Skeletal muscle satellite cell (primary cell): Measurements from ENCODE around the gene MINK1.
"Not testable (repeated sequence)": the region's sequence is repeated elsewhere in the genome, so short reads cannot be mapped to it uniquely, and the experiment has no call there.

Experiments used
- H3K27me3 ChIP-seq: 2 replicates; pipeline ENCODE4 v1.7.0; 2013; ENCODE audit warnings: low read length; ENCODE audit not compliant: control insufficient read depth, insufficient read depth
- H3K36me3 ChIP-seq: 2 replicates; pipeline ENCODE4 v1.7.0; 2013; ENCODE audit warnings: mild to moderate bottlenecking, control low read depth, low read length; ENCODE audit not compliant: insufficient read depth
- H3K4me1 ChIP-seq: 2 replicates; pipeline ENCODE4 v1.7.0; 2013; ENCODE audit warnings: low read length; ENCODE audit not compliant: control insufficient read depth, insufficient read depth
- H3K4me2 ChIP-seq: 2 replicates; pipeline ENCODE4 v1.7.0; 2013; ENCODE audit warnings: mild to moderate bottlenecking, low read length
- H3K4me3 ChIP-seq: 2 replicates; pipeline ENCODE4 v1.7.0; 2013; ENCODE audit warnings: low read length
- H3K9ac ChIP-seq: 2 replicates; pipeline ENCODE4 v1.7.0; 2013; ENCODE audit warnings: mild to moderate bottlenecking, low read depth, low read length, moderate library complexity
- H3K9me3 ChIP-seq: replicated peaks from 2 replicates; pipeline ENCODE4 v1.7.0; 2013; ENCODE audit warnings: mild to moderate bottlenecking, control low read depth, low read length

MINK1 gene

DNA sequence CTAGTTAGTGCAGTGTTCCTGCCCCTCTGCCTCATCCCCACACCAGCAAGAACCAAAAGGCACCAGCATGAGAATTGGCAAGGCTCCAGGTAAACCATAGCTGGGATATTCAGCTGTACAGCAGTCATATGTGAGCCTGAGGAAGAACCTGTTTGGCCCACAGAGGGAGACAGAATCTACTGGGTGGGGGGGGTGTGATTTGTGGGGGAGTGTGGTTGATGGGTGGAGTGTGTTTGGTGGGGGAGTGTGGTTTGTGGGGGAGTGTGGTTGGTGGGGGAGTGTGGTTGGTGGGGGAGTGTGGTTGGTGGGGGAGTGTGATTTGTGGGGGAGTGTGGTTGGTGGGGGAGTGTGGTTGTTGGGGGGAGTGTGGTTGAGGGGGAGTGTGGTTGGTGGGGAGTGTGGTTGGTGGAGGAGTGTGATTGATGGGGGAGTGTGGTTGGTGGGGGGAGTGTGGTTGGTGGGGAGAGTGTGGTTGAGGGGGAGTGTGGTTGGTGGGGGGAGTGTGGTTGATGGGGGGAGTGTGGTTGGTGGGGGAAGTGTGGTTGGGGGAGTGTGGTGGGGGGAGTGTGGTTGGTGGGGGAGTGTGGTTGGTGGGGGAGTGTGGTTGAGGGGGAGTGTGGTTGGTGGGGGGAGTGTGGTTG is 19.5 kb downstream of the MINK1 start:
- Histone ChIP-seq H3K4me3 (no peak overlapping the region), H3K4me2 (no peak overlapping the region), H3K36me3 (peaks cover 6% of the 10 kb centered on the region), H3K9me3 (no peaks in the 10 kb centered on the region), H3K27me3 (no peaks in the 10 kb centered on the region), H3K9ac (no peak overlapping the region), H3K4me1 (peaks cover 6% of the 10 kb centered on the region)

DNA sequence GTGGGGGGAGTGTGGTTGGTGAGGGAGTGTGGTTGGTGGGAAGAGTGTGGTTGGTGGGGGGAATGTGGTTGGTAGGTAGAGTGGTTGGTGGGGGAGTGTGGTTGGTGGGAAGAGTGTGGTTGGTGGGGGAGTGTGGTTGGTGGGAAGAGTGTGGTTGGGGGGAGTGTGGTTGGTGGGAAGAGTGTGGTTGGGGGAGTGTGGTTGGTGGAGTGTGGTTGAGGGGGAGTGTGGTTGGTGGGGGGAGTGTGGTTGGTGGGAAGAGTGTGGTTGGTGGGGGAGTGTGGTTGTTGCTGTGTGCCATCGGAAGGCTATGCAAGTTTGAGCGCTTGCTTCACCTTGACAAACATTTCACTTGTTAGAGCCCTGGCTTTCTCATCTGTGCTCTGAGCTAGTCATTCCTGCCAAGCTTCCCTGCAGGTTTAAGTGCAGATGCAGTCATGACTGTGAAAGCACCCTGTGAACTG is 20.1 kb downstream of the MINK1 start:
- peaks cover 6% of the 10 kb centered on the region for H3K36me3 ChIP-seq
- H3K4me1 ChIP-seq, result peaks cover 12% of the 10 kb centered on the region
- H3K27me3 ChIP-seq, result no peaks in the 10 kb centered on the region
- no peaks in the 10 kb centered on the region for H3K9me3 ChIP-seq
- H3K9ac ChIP-seq, result no peak overlapping the region
- H3K4me2 ChIP-seq, result no peak overlapping the region
- H3K4me3 ChIP-seq, result no peak overlapping the region

DNA sequence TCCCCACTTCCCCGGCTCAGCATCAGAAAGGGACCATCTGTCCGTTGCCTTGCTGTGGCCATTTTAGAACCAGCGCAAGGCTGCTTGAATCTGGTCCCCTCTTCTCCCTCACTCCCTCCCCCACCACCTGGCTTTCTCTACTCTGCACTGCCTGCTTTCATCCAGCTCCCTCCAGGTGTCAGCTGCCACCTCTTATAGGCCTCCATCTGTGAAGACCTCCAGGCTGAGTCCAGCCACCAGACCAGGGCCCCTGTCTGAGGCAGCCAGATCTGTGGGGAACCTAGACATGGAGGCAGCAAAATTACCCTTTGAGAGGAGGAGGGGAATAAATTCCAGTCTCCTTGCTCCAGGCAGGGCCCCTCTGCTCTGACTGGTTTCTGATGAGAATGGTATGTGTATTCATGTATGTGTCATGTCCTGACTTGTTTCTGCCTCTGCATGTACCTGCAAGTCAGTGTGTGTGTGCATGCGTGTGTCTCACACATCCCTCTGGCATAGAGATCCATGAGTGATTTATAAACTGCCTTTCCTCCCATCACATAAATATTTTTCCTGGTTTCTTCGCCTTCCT is 21.1 kb downstream of the MINK1 start:
- Histone ChIP-seq H3K4me3 (no peak overlapping the region), H3K36me3 (peaks cover 6% of the 10 kb centered on the region), H3K4me1 (peaks cover 20% of the 10 kb centered on the region), H3K27me3 (no peaks in the 10 kb centered on the region), H3K9me3 (no peaks in the 10 kb centered on the region), H3K9ac (no peak overlapping the region), H3K4me2 (no peak overlapping the region)

DNA sequence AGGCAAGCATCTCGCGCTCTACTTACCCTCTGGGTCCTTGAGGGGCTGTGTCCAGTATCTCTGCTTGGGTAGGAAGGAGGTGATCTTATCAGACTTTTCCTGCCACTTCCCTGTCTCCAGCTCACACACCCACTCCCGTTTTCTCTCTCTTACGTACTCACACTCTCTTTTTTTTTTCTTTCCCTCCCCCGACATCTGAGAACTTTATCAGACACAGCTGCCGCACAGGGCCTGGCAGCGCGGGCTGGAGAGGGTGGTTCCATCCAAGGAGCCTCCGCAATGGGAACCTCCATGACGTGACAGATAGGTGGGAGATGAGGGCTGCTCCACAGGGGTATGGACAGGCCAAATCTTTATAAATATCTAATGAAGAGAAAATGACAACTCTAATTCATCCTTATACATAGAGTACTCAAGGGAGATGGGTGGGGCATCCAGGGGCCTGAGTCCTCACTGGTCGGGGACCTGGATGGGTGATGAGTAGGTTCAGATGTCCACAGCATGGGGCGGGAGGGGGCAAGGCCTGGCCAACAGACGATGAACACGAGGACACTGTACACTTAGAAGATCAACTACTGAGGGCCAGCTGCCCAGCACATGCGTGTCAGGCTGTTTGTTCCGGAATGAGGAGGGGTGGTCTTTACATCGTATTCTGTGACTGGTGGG is 23.3 kb downstream of the MINK1 start:
- Histone ChIP-seq H3K4me1 (peaks cover 20% of the 10 kb centered on the region), H3K9ac (no peak overlapping the region), H3K4me2 (no peak overlapping the region), H3K27me3 (no peaks in the 10 kb centered on the region), H3K4me3 (no peak overlapping the region), H3K9me3 (no peaks in the 10 kb centered on the region), H3K36me3 (peaks cover 14% of the 10 kb centered on the region)

DNA sequence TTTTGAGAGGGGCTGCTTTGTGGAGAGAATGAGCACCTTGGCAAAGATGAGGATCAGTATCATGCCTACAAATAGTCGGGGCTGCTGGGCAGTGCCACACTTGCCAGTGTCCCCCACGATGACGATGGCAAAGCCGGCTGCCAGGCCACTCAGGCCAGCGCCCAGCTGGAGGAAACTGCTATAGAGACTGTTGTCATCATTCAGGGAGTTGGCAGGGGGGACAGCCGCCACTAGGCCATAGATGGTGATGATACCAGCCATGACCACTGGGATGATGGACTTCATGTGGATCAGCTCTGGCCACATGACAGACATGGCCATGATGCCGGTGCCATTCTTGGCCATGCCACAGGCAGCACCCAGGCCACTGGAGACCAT is 23.8 kb downstream of the MINK1 start:
- peaks cover 20% of the 10 kb centered on the region for H3K4me1 ChIP-seq
- no peaks in the 10 kb centered on the region for H3K9me3 ChIP-seq
- H3K27me3 ChIP-seq, result no peaks in the 10 kb centered on the region
- no peak overlapping the region for H3K4me3 ChIP-seq
- no peak overlapping the region for H3K9ac ChIP-seq
- H3K36me3 ChIP-seq, result peaks cover 16% of the 10 kb centered on the region
- H3K4me2 ChIP-seq, result no peak overlapping the region

DNA sequence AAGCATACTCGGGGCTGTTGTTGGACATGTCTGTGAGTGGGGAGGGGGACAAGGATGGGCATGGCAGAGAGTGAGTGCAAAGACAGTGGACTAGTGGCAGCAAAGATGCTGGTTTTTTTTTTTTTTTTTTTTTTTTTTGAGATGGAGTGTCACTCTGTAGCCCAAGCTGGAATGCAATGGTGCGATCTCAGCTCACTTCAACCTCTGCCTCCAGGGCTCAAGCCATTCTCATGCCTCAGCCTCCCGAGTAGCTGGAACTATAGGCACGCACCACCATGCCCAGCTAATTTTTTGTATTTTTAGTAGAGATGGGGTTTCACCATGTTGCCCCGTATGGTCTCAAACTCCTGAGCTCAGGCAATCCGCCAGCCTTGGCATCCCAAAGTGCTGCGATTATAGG is 24.2 kb downstream of the MINK1 start:
- not testable (repeated sequence) for H3K9me3 ChIP-seq, H3K4me3 ChIP-seq, H3K9ac ChIP-seq, H3K4me2 ChIP-seq, H3K27me3 ChIP-seq
- Histone ChIP-seq H3K36me3 (peaks cover 16% of the 10 kb centered on the region), H3K4me1 (peaks cover 16% of the 10 kb centered on the region)

DNA sequence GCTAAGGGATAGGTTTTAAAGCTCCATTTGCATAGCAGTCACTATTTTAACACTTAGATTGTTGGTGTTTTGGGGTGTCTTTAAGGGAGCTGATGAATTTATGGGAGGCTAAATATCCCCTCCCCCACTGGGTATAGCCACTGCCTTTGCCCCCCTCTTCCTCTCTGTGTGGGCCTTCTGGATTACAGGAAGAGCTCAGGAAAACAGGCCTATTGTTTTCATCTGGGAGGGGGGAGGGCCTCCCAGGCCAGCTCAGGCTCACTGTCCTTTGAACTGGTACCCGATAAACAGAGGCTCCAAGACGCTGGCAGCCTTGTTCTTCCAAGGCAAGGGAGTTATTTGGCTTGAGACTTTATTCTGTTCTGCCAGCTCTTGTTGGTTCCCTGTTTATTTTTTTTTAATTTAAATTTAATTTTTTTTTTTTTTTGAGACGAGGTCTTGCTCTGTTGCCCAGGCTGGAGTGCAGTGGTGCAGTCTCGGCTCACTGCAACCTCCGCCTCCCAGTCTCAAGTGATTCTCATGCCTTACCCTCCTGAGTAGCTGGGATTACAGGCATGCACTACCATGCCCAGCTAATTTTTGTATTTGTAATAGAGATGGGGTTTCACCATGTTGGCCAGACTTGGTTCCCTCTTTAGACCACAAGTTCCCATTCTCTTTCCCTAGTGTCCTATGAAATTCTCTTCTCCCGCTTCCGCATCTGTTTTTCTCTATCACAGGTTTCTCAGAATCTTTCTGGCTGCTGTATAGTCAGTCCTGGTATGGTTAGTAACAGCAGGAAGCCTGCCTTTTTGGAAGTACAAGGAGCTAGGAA is 25.1 kb downstream of the MINK1 start:
- Histone ChIP-seq H3K9me3 (no peaks in the 10 kb centered on the region), H3K4me1 (peaks cover 15% of the 10 kb centered on the region), H3K4me2 (no peak overlapping the region), H3K4me3 (no peak overlapping the region), H3K9ac (no peak overlapping the region), H3K27me3 (no peaks in the 10 kb centered on the region), H3K36me3 (peaks cover 16% of the 10 kb centered on the region)

DNA sequence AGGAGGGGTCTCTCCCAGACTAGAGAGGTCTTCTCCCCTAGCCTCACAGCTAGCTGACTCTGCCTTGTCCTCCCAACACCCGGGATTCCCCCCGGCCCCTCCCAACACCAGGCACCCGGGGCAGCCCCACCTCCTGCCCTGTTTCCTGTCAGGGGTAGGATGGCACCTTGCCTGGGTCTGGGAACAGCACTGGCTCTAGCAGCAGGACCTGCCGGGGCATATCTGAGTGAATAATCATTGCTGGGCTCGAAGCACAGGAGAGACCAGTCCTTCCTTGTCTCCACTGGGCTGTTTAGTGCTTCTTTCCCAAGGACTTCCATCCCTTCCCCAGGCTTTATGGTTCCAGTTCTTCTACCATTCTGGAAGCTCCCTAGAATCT is 25.7 kb downstream of the MINK1 start:
- H3K9me3 ChIP-seq, result no peaks in the 10 kb centered on the region
- peaks cover 16% of the 10 kb centered on the region for H3K36me3 ChIP-seq
- H3K4me3 ChIP-seq, result no peak overlapping the region
- H3K4me2 ChIP-seq, result no peak overlapping the region
- H3K27me3 ChIP-seq, result no peaks in the 10 kb centered on the region
- peaks cover 15% of the 10 kb centered on the region for H3K4me1 ChIP-seq
- H3K9ac ChIP-seq, result no peak overlapping the region

DNA sequence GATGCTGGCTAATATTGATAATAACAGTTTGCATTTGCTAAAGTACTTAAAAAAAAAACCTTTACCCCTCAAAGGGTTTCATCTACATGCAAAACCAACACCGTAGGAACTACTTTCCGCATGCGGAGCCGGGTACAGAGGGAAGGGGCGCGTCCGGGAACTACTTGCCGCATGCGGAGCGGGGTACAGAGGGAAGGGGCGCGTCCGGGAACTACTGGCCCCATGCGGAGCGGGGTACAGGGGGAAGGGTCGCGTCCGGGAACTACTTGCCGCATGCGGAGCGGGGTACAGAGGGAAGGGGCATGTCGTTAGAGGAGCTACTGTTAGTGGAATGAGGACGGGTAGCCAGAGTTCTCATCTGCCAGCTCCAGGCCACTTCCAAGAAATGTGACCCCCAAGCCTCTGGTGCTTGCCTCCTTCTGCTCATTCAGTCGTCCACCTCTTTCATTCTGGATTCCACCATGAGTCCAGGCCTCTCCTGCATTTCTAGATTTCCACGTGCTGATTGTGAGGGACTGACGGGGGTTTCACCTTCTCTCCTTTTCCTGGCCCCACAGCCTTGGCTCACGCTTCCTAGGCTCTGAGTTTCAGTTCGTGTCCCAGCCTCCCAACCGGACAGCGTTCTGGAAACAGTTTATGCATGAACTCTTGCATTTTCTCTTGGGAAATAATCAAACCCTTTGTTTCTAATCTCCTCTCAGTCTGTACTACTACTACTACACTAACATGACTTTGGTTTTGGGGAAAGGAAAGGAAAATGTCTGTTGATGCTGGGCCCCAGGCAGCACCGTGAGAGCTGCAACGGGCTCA is 26.9 kb downstream of the MINK1 start:
- no peak overlapping the region for H3K4me3 ChIP-seq
- H3K9ac ChIP-seq, result no peak overlapping the region
- H3K4me1 ChIP-seq, result peaks cover 15% of the 10 kb centered on the region

DNA sequence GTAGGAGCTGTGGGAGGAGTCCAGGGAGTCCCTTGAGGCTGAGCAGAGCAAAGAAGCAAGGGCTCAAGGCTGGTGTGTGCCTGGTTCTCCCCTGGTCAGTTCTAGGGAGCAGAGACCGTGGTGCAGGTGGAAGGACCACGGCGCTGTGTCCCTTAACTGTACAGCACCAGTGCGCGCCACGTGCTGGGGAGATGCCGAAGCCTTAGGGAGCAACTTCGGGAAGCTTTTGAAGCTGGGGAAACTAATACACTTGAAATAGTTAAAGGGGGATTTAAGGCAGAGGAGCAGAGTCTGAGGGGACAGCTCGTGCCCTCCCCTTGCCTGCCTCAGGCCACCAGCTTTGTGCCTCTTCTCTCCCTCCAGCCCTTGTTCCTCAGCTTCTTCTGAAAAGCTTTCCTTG is 27.5 kb downstream of the MINK1 start:
- Histone ChIP-seq H3K4me1 (peaks cover 15% of the 10 kb centered on the region), H3K27me3 (no peaks in the 10 kb centered on the region), H3K9ac (no peak overlapping the region), H3K36me3 (peaks cover 11% of the 10 kb centered on the region), H3K4me2 (no peak overlapping the region), H3K4me3 (no peak overlapping the region), H3K9me3 (no peaks in the 10 kb centered on the region)

More for the DNA sequence above, 26.9 kb downstream of the MINK1 start:
- Histone ChIP-seq H3K36me3 (peaks cover 11% of the 10 kb centered on the region), H3K4me2 (no peak overlapping the region), H3K27me3 (no peaks in the 10 kb centered on the region), H3K9me3 (no peaks in the 10 kb centered on the region)

DNA sequence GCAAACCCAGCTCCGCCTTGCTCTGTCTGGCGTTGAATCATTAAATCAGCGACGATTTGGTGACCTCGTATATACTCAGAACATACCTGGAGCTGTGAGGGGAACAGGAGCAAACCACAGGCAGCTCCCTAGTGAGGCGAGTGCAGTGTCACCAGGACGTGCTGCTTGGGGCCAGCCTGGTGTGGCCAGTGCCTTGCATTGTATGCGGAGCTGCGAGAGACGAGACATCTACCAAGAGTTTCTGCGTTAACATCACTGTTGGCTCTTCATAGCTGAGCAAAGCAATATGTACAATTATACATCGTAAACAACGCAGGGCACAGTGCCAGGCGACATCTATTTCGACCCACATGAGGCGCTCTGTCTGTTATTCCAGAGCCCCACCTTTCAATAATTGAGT is 27.9 kb downstream of the MINK1 start:
- Histone ChIP-seq H3K4me2 (no peak overlapping the region), H3K9me3 (no peaks in the 10 kb centered on the region), H3K4me3 (no peak overlapping the region), H3K9ac (no peak overlapping the region), H3K27me3 (no peaks in the 10 kb centered on the region), H3K36me3 (peaks cover 11% of the 10 kb centered on the region), H3K4me1 (peaks cover 15% of the 10 kb centered on the region)
